ENCODE data around the gene FBXO47. TPM values are rescaled to one million over a fixed set of nuclear protein-coding genes. Genes with fewer than 3 reads are reported as not detected.

FBXO47 gene
- total and polyA plus RNA-seq, 10 of the 15 experiments (the other 5 are each of a cell fraction or from before 2014, with no cell fraction given): 0.04 to 0.06 (median 0.06) TPM; not detected in 7

DNA sequence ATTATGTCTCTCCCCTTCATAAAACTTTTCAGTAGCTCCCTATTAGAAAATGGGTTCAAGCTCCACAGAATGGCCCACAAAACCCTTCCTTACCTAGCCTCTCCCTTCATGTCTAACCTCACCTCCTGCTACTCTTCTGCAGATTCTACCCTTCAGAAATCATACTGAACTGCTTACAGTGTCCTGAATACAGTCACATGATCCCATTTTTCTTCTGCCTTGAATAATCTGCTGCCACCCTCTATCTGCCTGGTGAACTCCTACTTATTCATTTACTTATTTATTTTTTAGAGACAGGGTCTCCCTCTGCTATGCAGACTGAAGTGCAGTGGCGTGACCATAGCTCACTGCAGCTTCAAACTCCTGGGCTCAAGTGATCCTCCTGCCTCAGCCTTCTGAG is 26.8 kb downstream of the FBXO47 start:
- no peak for DNase-seq (ENCODE audit: low read depth, low spot score)
- H3K4me3 ChIP-seq: no peak overlapping the region
- no peak for ATAC-seq
- peaks cover 7% of the 10 kb centered on the region; the same call in 1 of the 2 replicates for H3K4me1 ChIP-seq (ENCODE audit: control insufficient read depth, insufficient read depth, low read length)
- intact Hi-C loops (cut with micrococcal nuclease; ENCODE audit: unreplicated experiment) (no loop called here), in situ Hi-C loops (cut with MboI) (no loop called here)
- H3K79me2 ChIP-seq (ENCODE audit: control insufficient read depth, insufficient read depth, low read length): no peaks in the 10 kb centered on the region
- SMC1A ChIA-PET (ENCODE audit: uncharacterized antibody, unreplicated experiment): interaction anchor here (0.9 to 1.2 kb wide), 3 partner anchors 23 to 69 kb away, joined by 3 read pairs; no protein-coding TSS in a partner anchor
- CTCF ChIA-PET: interaction anchor here (1.1 to 1.7 kb wide), 2 partner anchors 53 to 69 kb away, joined by 3 read pairs; no protein-coding TSS in a partner anchor
- 83% methylated on average over 1 of the region's 1 CpG for WGBS (ENCODE audit: insufficient coverage, insufficient replicate concordance, low lambda C conversion rate, missing lambda C conversion rate)
- H3K36me3 ChIP-seq (ENCODE audit: control insufficient read depth in 2 of 2, insufficient read depth in 2 of 2, low read length in 1 of 2): no peaks in the 10 kb centered on the region
- RAD21 ChIA-PET (ENCODE audit: unreplicated experiment): no interaction called here
- no peaks in the 10 kb centered on the region for H3K27me3 ChIP-seq (replicated peaks in 1 of 2; ENCODE audit: control insufficient read depth in 2 of 2, insufficient read depth in 2 of 2, low read length in 1 of 2)
- FAIRE-seq: no peak
- no peak overlapping the region for H2AFZ ChIP-seq (ENCODE audit: control insufficient read depth, low read depth, low read length)
- H3K4me2 ChIP-seq (ENCODE audit: control insufficient read depth, insufficient read depth): no peak overlapping the region
- no peaks in the 10 kb centered on the region for H4K20me1 ChIP-seq (ENCODE audit: control insufficient read depth, insufficient read depth)
- POLR2A ChIA-PET: no interaction called here
- no peak overlapping the region for H3K9ac ChIP-seq (ENCODE audit: control insufficient read depth, insufficient read depth, low read length)
- H3K9me3 ChIP-seq (replicated peaks; ENCODE audit: control insufficient read depth, insufficient read depth, low read length): no peaks in the 10 kb centered on the region
- H3K27ac ChIP-seq (ENCODE audit: control insufficient read depth, insufficient read depth): no peak overlapping the region
- BruUV-seq (replicated peaks): no TSS peak
- TF ChIP-seq MYC (IDR thresholded peaks at IDR 0.05; ENCODE audit: insufficient read depth, insufficient read length, insufficient replicate concordance, low read length, severe bottlenecking): no peak
- TF ChIP-seq MXI1 (IDR thresholded peaks at IDR 0.05; ENCODE audit: low read depth, low read length): no peak
- TF ChIP-seq RBBP5 (conservative IDR thresholded peaks at IDR 0.05): no peak
- TF ChIP-seq STAT3 (IDR thresholded peaks at IDR 0.05; ENCODE audit: low read depth, low read length): no peak
- TF ChIP-seq SMC3 (IDR thresholded peaks at IDR 0.05; ENCODE audit: borderline replicate concordance, low read length): no peak
- no peak for TF ChIP-seq IKZF1 (conservative IDR thresholded peaks at IDR 0.05)
- no peak for TF ChIP-seq SREBF2 (IDR thresholded peaks at IDR 0.05; ENCODE audit: low read length)
- TF ChIP-seq TBL1XR1 (IDR thresholded peaks at IDR 0.05; ENCODE audit: low read depth, low read length): no peak
- TF ChIP-seq, protein P1, sequence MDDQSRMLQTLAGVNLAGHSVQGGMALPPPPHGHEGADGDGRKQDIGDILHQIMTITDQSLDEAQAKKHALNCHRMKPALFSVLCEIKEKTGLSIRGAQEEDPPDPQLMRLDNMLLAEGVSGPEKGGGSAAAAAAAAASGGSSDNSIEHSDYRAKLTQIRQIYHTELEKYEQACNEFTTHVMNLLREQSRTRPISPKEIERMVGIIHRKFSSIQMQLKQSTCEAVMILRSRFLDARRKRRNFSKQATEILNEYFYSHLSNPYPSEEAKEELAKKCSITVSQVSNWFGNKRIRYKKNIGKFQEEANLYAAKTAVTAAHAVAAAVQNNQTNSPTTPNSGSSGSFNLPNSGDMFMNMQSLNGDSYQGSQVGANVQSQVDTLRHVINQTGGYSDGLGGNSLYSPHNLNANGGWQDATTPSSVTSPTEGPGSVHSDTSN (IDR thresholded peaks at IDR 0.05; ENCODE audit: insufficient replicate concordance, low read depth, low read length): no peak
- no peak for TF ChIP-seq IKZF2 (IDR thresholded peaks at IDR 0.05)
- TF ChIP-seq POLR2AphosphoS5 (IDR thresholded peaks at IDR 0.05; ENCODE audit: low read length): no peak
- no peak for TF ChIP-seq GATAD2B (conservative IDR thresholded peaks at IDR 0.05; ENCODE audit: low read depth)
- TF ChIP-seq, protein P2, sequence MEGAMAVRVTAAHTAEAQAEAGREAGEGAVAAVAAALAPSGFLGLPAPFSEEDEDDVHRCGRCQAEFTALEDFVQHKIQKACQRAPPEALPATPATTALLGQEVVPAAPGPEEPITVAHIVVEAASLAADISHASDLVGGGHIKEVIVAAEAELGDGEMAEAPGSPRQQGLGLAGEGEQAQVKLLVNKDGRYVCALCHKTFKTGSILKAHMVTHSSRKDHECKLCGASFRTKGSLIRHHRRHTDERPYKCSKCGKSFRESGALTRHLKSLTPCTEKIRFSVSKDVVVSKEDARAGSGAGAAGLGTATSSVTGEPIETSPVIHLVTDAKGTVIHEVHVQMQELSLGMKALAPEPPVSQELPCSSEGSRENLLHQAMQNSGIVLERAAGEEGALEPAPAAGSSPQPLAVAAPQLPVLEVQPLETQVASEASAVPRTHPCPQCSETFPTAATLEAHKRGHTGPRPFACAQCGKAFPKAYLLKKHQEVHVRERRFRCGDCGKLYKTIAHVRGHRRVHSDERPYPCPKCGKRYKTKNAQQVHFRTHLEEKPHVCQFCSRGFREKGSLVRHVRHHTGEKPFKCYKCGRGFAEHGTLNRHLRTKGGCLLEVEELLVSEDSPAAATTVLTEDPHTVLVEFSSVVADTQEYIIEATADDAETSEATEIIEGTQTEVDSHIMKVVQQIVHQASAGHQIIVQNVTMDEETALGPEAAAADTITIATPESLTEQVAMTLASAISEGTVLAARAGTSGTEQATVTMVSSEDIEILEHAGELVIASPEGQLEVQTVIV (IDR thresholded peaks at IDR 0.05; ENCODE audit: borderline replicate concordance, partially characterized antibody): no peak
- TF ChIP-seq SIN3A (IDR thresholded peaks at IDR 0.05; ENCODE audit: low read depth, low read length): no peak
- TF ChIP-seq, protein P3, sequence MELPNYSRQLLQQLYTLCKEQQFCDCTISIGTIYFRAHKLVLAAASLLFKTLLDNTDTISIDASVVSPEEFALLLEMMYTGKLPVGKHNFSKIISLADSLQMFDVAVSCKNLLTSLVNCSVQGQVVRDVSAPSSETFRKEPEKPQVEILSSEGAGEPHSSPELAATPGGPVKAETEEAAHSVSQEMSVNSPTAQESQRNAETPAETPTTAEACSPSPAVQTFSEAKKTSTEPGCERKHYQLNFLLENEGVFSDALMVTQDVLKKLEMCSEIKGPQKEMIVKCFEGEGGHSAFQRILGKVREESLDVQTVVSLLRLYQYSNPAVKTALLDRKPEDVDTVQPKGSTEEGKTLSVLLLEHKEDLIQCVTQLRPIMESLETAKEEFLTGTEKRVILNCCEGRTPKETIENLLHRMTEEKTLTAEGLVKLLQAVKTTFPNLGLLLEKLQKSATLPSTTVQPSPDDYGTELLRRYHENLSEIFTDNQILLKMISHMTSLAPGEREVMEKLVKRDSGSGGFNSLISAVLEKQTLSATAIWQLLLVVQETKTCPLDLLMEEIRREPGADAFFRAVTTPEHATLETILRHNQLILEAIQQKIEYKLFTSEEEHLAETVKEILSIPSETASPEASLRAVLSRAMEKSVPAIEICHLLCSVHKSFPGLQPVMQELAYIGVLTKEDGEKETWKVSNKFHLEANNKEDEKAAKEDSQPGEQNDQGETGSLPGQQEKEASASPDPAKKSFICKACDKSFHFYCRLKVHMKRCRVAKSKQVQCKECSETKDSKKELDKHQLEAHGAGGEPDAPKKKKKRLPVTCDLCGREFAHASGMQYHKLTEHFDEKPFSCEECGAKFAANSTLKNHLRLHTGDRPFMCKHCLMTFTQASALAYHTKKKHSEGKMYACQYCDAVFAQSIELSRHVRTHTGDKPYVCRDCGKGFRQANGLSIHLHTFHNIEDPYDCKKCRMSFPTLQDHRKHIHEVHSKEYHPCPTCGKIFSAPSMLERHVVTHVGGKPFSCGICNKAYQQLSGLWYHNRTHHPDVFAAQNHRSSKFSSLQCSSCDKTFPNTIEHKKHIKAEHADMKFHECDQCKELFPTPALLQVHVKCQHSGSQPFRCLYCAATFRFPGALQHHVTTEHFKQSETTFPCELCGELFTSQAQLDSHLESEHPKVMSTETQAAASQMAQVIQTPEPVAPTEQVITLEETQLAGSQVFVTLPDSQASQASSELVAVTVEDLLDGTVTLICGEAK (IDR thresholded peaks at IDR 0.05; ENCODE audit: borderline replicate concordance): no peak
- TF ChIP-seq, protein P4, sequence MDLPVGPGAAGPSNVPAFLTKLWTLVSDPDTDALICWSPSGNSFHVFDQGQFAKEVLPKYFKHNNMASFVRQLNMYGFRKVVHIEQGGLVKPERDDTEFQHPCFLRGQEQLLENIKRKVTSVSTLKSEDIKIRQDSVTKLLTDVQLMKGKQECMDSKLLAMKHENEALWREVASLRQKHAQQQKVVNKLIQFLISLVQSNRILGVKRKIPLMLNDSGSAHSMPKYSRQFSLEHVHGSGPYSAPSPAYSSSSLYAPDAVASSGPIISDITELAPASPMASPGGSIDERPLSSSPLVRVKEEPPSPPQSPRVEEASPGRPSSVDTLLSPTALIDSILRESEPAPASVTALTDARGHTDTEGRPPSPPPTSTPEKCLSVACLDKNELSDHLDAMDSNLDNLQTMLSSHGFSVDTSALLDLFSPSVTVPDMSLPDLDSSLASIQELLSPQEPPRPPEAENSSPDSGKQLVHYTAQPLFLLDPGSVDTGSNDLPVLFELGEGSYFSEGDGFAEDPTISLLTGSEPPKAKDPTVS (IDR thresholded peaks at IDR 0.05; ENCODE audit: low read depth, low read length): no peak
